Measurements from ENCODE around the gene NANOS3. TPM values are rescaled to one million over a fixed set of nuclear protein-coding genes. Genes with fewer than 3 reads are reported as not detected.
A peak's percentile ranks its signal among the peaks of the same experiment; 100 is the strongest.
"Not testable (repeated sequence)": the region's sequence is repeated elsewhere in the genome, so short reads cannot be mapped to it uniquely, and the experiment has no call there.

NANOS3 gene
- total and polyA plus RNA-seq, 7 donors: 0.16 TPM; not detected in 6

DNA sequence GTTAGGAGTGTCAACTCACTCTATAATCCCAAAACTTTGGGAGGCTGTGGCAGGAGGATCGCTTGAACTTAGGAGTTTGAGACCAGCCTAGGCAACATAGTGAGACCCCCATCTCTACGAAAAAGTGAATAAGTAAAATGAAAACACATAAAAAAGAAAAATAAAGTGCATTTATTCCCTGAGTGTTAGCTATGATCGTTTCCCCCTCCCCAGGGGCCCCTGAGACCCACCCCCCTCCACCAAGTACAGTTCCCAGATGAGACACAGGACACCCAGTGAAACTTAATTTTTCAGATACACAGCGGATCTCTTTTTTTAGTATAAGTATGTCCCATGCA is 28.6 kb upstream of the NANOS3 start:
- Histone ChIP-seq H3K4me1 (peaks cover 0 to 81% (median 67%) of the 10 kb centered on the region in 4 donors), H3K27me3 (no peaks in the 10 kb centered on the region), H3K36me3 (no peaks in the 10 kb centered on the region), H3K4me3 (no peak overlapping the region), H3K27ac (peak overlapping the region; percentile 96 to 100 (median 99)), H3K9me3 (no peaks in the 10 kb centered on the region)
- DNase-seq: no peak
- intact Hi-C loops (cut with DNase I): loop anchor here (5.0 to 10.0 kb wide), 3 partner anchors 686 to 1056 kb away; partner anchors contain the start of gene JUNB
- TF ChIP-seq EP300 (IDR thresholded peaks at IDR 0.05): no peak
- TF ChIP-seq POLR2A (IDR thresholded peaks at IDR 0.05): no peak
- TF ChIP-seq POLR2AphosphoS5 (IDR thresholded peaks at IDR 0.05): no peak
- TF ChIP-seq, protein P1, sequence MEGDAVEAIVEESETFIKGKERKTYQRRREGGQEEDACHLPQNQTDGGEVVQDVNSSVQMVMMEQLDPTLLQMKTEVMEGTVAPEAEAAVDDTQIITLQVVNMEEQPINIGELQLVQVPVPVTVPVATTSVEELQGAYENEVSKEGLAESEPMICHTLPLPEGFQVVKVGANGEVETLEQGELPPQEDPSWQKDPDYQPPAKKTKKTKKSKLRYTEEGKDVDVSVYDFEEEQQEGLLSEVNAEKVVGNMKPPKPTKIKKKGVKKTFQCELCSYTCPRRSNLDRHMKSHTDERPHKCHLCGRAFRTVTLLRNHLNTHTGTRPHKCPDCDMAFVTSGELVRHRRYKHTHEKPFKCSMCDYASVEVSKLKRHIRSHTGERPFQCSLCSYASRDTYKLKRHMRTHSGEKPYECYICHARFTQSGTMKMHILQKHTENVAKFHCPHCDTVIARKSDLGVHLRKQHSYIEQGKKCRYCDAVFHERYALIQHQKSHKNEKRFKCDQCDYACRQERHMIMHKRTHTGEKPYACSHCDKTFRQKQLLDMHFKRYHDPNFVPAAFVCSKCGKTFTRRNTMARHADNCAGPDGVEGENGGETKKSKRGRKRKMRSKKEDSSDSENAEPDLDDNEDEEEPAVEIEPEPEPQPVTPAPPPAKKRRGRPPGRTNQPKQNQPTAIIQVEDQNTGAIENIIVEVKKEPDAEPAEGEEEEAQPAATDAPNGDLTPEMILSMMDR (IDR thresholded peaks at IDR 0.05): no peak
- WGBS, 2 donors: 67 to 75% methylated on average over 4 of the region's 4 CpGs

DNA sequence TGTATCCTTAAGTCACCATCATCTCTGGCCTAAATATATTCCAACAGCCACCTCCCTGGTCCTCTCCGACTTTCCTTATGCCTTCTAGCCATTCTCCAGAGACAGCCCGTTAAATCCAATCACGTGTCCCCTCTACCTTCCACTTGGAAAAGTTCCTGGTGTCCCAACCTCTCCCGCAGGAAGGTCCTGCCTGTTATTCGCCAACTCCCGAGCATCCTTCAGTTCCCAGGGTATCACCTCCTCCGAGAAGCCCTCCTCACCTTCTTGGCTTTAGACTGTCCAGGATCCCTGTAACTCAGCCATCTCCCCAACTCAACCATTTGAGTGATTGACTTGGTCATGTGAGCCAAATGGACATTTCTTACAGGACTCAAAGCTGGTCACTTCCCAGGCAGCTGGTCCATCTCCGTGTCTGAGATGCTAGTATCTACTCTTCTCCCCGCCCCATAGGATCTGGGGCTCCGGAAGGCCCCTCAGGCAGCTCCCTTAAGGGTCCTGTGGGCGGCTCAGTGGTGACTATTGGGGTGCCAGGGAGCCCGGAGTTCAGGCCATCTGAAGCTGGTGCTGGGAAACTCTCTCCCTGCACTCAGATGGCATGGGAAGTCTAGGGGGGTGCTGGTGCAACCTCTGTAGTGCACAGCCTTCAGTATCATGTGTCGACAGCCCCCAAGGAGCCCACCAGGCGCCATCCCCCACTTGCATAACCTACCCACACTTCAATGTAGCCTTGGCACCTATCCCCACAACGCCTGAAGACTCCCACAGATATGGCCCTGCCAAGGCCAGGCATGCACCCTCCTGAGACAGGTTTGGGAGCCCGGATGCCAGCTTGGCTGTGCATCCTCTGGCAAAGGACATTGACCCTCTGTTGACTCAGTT is 27.9 kb upstream of the NANOS3 start:
- intact Hi-C loops (cut with DNase I): loop anchor here (5.0 to 10.0 kb wide), 3 partner anchors 687 to 1057 kb away; partner anchors contain the start of gene JUNB
- no peaks in the 10 kb centered on the region for H3K36me3 ChIP-seq
- H3K9me3 ChIP-seq: no peaks in the 10 kb centered on the region
- peaks cover 0 to 78% (median 61%) of the 10 kb centered on the region in 4 donors for H3K4me1 ChIP-seq
- TF ChIP-seq, protein P1 (IDR thresholded peaks at IDR 0.05): no peak
- TF ChIP-seq POLR2AphosphoS5 (IDR thresholded peaks at IDR 0.05) (no peak), POLR2A (IDR thresholded peaks at IDR 0.05) (no peak), EP300 (IDR thresholded peaks at IDR 0.05) (no peak)
- DNase-seq: no peak
- WGBS, 2 donors: 57 to 77% methylated on average over 16 of the region's 16 CpGs
- no peaks in the 10 kb centered on the region for H3K27me3 ChIP-seq
- no peak overlapping the region for H3K4me3 ChIP-seq
- H3K27ac ChIP-seq: peak overlapping the region; percentile 96 to 100 (median 99)

DNA sequence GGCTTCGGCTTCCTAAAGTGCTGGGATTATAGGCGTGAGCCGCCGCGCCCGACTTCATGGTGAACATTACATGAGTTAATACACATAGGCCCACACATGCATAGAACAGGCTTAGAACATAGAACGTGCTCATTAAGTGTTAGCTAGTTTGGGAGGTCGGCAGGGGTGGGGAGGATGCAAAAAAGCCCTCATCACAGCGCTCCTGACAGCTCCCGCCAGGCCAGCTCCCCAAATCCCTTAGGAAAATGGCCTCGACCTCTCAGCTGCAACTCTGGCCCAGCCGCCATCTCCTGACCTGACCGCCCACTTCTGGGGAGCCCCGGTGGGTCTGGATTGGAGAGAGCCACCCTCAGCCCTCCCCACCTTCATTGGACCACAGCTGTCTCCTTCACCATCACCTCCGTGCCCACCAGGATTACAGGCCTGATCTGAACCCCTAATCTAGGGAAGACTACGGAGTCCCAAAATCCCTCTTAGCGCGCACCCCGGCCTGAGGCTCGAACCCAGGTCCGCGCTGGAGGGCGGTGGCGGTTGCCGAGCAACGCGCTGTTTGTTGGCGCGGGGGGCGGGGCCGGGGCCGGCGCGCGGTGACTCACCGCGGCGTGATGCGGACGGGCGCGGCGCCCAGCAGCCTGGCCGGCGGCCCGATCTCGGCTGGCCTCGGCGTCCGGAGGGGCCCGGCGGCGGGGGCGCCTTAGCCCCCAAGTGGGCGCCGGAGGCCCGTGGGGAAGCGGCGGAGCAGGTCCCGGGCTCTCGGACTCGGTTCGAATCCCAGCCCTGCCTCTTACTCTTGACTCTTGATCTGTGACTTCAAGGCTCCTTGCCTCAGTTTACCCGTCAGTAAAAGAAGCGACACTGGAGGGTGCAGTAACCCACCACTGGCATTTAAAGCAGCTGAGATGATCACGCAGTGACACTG is 26.7 kb upstream of the NANOS3 start:
- H3K9me3 ChIP-seq: no peaks in the 10 kb centered on the region
- H3K4me3 ChIP-seq: peak overlapping the region in 3 of 4 donors; percentile 35 to 46 (median 41)
- intact Hi-C loops (cut with DNase I): loop anchor here (2.0 to 10.0 kb wide), 4 partner anchors 55 to 1058 kb away; partner anchors contain the start of genes JUNB and ZSWIM4
- peak; percentile 93 for DNase-seq
- peaks cover 0 to 76% (median 61%) of the 10 kb centered on the region in 4 donors for H3K4me1 ChIP-seq
- peak in 3 of 4 donors; percentile 30 to 63 (median 54) for TF ChIP-seq POLR2AphosphoS5 (IDR thresholded peaks at IDR 0.05)
- TF ChIP-seq, protein P1 (IDR thresholded peaks at IDR 0.05): no peak
- TF ChIP-seq POLR2A (IDR thresholded peaks at IDR 0.05): peak in 1 of 2 donors; percentile 14
- peak in 2 of 4 donors; percentile 27 to 32 for TF ChIP-seq EP300 (IDR thresholded peaks at IDR 0.05)
- 12 to 20% methylated on average over 66 of the region's 66 CpGs for WGBS, 2 donors
- H3K27me3 ChIP-seq: no peaks in the 10 kb centered on the region
- H3K36me3 ChIP-seq: no peaks in the 10 kb centered on the region
- H3K27ac ChIP-seq: peak overlapping the region; percentile 96 to 100 (median 99)

DNA sequence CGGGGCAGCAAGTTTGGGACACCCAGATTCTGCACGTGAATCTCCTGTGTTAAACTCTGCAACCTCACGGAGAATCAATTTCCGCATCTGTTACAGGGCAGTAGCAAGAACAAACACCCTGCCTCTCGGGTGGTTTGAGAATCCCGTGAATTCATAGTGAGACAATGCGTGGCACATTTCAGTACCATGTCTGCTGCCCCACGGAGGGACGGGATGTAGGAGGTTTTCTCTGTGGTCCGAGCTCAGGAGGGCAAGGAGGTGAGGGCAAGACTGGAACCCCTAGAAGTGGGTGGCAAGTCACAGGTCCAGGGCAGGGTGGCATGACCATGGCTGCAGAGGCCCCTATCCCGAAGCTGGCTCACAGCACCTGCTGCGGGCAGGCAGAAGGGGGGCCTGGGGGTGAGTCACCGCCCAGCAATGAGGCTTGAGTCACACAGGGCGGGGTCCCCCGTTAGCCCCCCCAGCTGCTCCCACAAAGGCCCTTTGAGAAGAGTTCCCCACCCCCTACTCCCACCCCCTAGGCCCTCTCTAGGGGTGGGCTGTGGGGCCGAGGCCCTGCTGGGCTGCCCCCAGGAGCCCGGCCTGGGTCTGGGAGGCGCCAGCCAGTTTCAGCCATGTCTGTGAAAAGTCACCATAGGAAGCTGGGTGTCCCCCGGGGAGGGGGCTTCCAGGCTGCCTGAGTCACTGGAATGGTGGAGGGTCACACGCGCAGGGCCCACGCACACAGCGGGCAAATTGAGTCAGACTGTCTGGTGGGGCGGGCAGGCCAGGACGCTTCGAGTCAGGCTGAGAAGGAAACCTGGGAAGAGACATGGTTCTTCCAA is 25.8 kb upstream of the NANOS3 start:
- no peaks in the 10 kb centered on the region for H3K36me3 ChIP-seq
- WGBS, 2 donors: 28 to 47% methylated on average over 26 of the region's 26 CpGs
- TF ChIP-seq POLR2A (IDR thresholded peaks at IDR 0.05): no peak
- peak; percentile 84 to 89 (median 88) for TF ChIP-seq POLR2AphosphoS5 (IDR thresholded peaks at IDR 0.05)
- peak in 3 of 4 donors; percentile 12 to 84 (median 76) for TF ChIP-seq EP300 (IDR thresholded peaks at IDR 0.05)
- TF ChIP-seq, protein P1 (IDR thresholded peaks at IDR 0.05): no peak
- no peaks in the 10 kb centered on the region for H3K27me3 ChIP-seq
- peaks cover 0 to 71% (median 58%) of the 10 kb centered on the region in 4 donors for H3K4me1 ChIP-seq
- H3K9me3 ChIP-seq: no peaks in the 10 kb centered on the region
- peak overlapping the region in 3 of 4 donors; percentile 35 to 46 (median 41) for H3K4me3 ChIP-seq
- H3K27ac ChIP-seq: peak overlapping the region; percentile 96 to 100 (median 99)
- intact Hi-C loops (cut with DNase I): loop anchor here (2.0 kb wide), 1 partner anchor 56 kb away; the partner anchor contains the start of gene ZSWIM4
- peak; percentile 97 for DNase-seq

DNA sequence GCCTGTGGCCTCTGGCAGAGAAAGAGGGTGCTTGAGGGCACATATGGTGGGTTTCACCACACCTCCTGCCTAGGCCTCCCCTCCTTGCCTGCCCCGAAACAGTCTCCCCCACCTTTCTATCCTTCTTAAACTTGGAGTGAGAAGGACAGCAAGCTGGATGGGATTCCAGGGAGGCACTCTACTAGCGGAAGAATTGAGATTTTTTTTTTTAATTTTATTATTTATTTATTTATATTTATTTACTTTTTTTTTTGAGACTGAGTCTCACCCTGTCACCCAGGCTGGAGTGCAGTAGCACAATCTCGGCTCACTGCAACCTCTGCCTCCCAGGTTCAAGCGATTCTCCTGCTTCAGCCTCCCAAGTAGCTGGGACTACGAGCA is 25.2 kb upstream of the NANOS3 start:
- Histone ChIP-seq H3K4me3 (peak overlapping the region in 2 of 4 donors; percentile 35 to 41), H3K27ac (peak overlapping the region; percentile 96 to 100 (median 99)), H3K4me1 (peaks cover 0 to 65% (median 52%) of the 10 kb centered on the region in 4 donors)
- H3K36me3 ChIP-seq, DNase-seq, H3K9me3 ChIP-seq, H3K27me3 ChIP-seq: not testable (repeated sequence)
- intact Hi-C loops (cut with DNase I): loop anchor here (2.0 kb wide), 1 partner anchor 57 kb away; the partner anchor contains the start of gene ZSWIM4
- 73 to 82% methylated on average over 5 of the region's 5 CpGs for WGBS, 2 donors

DNA sequence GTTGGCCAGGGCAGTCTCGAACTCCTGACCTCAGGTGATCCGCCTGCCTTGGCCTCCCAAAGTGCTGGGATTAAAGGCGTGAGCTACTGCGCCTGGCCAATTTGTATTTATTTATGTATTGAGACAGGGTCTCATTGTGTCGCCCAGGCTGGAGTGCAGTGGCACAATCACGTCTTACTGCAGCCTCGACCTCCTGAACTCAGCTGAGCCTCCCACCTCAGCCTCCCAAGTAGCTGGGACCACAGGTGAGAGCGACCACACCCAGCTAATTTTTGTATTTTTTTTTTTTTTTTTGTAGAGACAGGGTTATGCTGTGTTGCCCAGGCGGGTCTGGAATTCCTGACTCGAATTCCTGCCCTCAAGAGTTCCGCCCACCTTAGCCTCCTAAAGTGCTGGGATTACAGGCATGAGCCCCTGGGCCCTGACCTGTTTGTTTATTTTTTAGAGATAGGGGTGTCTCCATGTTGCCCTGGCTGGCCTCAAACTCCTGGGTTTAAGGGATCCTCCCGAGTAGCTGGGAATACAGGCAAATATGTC is 24.7 kb upstream of the NANOS3 start:
- Histone ChIP-seq H3K4me1 (peaks cover 0 to 60% (median 47%) of the 10 kb centered on the region in 4 donors), H3K27ac (peak overlapping the region; percentile 96 to 100 (median 99))
- H3K27me3 ChIP-seq; intact Hi-C loops (cut with DNase I); H3K4me3 ChIP-seq; DNase-seq; H3K9me3 ChIP-seq; H3K36me3 ChIP-seq: not testable (repeated sequence)
- WGBS, 2 donors: 78 to 88% methylated on average over 12 of the region's 12 CpGs

Data from sigmoid colon (tissue), 7 donors.